Measurements from ENCODE around the gene GP2. TPM values are rescaled to one million over a fixed set of nuclear protein-coding genes. Genes with fewer than 3 reads are reported as not detected.

Gene GP2
- total and polyA plus RNA-seq, 9 donors: 0.30 to 21.0 (median 2.0) TPM; not detected in 4

DNA sequence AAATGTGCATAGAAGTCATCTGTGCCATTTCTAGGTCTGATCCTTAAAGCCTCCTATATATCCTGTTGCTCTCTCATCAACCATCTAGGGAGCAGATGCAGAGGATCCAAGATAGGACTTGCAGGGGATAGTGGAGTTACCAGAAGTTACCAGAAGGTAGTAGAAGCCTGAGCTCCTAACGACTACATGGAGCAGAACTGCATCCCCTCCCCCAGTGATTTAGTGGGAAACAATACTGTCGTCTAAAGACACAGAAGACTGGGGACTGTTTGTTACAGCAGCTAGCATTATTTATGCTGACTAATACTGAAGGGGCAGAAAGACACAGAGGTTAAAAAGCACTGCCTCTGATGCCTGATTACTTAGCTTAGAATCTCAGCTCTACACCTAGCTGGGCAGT, 15.8 kb downstream of the GP2 start:
- Histone ChIP-seq H3K4me1 (ENCODE audit: insufficient read depth) (no peaks in the 10 kb centered on the region), H3K36me3 (no peaks in the 10 kb centered on the region), H3K9me3 (no peaks in the 10 kb centered on the region), H3K27me3 (no peaks in the 10 kb centered on the region), H3K4me3 (no peak overlapping the region), H3K27ac (no peak overlapping the region)
- 58 to 78% (median 60%) methylated on average over 2 of the region's 2 CpGs for WGBS, 3 donors
- intact Hi-C loops (cut with DNase I): no loop called here
- DNase-seq: no peak
- TF ChIP-seq CTCF (IDR thresholded peaks at IDR 0.05): no peak
- TF ChIP-seq POLR2A (IDR thresholded peaks at IDR 0.05): no peak
- TF ChIP-seq EP300 (IDR thresholded peaks at IDR 0.05): no peak

GRCh38 chr16:20310421-20311395, 16.6 kb downstream of the GP2 start:
- TF ChIP-seq CTCF (IDR thresholded peaks at IDR 0.05) (no peak), POLR2A (IDR thresholded peaks at IDR 0.05) (no peak), EP300 (IDR thresholded peaks at IDR 0.05) (no peak)
- no peak for DNase-seq
- WGBS, 3 donors: 79 to 86% (median 81%) methylated on average over 11 of the region's 11 CpGs

DNA sequence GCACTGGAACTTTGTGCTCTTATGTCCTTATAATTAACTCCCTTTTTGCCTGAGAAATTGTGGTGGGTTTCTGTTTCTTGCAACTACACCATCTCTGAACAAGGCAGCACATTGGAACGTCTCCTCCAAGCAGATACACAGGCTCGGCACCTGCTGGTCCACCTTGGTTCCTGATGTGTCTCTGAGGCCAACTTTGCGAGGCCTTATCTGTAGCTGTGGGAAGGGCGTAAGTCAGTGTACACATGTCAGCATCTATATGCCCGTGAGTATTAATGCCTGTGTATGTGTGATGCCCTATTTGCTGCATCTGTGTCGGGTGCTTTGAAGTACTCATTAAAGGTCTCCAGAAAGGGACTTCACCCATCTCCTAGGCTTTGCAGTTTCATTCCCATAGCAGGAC, 17.5 kb downstream of the GP2 start:
- no peak overlapping the region for H3K27ac ChIP-seq
- intact Hi-C loops (cut with DNase I): no loop called here
- TF ChIP-seq EP300 (IDR thresholded peaks at IDR 0.05): no peak
- TF ChIP-seq CTCF (IDR thresholded peaks at IDR 0.05): no peak
- TF ChIP-seq POLR2A (IDR thresholded peaks at IDR 0.05): no peak
- no peaks in the 10 kb centered on the region for H3K4me1 ChIP-seq (ENCODE audit: insufficient read depth)
- H3K4me3 ChIP-seq: no peak overlapping the region
- DNase-seq: no peak
- no peaks in the 10 kb centered on the region for H3K27me3 ChIP-seq
- 77 to 88% (median 78%) methylated on average over 6 of the region's 6 CpGs for WGBS, 3 donors
- no peaks in the 10 kb centered on the region for H3K9me3 ChIP-seq
- no peaks in the 10 kb centered on the region for H3K36me3 ChIP-seq

More at GRCh38 chr16:20310421-20311395, 16.6 kb downstream of the GP2 start:
- Histone ChIP-seq H3K36me3 (no peaks in the 10 kb centered on the region), H3K9me3 (no peaks in the 10 kb centered on the region), H3K4me1 (ENCODE audit: insufficient read depth) (no peaks in the 10 kb centered on the region), H3K27ac (no peak overlapping the region), H3K27me3 (no peaks in the 10 kb centered on the region), H3K4me3 (no peak overlapping the region)
- intact Hi-C loops (cut with DNase I): no loop called here

DNA sequence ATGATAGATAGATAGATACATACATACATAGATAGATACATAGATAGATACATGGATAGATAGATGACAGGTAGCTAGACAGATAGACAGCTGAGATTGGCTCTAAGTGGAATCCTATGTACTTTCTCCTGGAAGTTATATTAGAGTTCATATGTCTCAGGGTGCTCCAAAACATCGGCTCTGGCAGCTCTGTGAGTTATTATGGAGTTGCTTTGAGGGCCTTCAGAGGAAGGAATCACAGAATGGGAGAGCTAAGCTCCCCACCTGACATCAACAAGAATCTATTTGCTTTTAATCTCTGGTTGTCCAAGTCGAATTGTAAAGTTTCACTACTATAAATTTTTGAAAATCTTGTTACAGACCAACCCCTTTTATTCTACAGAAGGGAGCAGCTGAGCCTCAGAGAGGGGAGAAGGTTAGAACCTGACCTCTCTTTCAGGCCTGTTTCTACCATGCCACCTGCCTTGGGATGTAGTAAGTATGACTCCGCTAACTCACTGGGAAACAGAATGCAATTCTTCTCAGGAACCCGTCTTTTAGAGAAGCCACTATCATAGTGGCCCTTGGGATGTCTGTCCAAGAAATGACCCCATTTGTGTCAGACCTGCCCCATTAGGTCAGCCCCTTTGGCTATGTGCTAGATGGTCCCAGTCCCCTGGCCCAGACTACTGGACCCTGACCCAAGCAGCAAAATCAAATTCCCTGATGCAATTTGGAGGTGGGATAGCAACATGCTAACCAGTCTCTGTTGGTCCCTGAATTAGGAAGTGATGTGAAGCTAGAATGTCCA, 18.3 kb downstream of the GP2 start:
- DNase-seq: no peak
- intact Hi-C loops (cut with DNase I): no loop called here
- H3K27me3 ChIP-seq: no peaks in the 10 kb centered on the region
- no peaks in the 10 kb centered on the region for H3K4me1 ChIP-seq (ENCODE audit: insufficient read depth)
- H3K9me3 ChIP-seq: no peaks in the 10 kb centered on the region
- no peak overlapping the region for H3K27ac ChIP-seq
- TF ChIP-seq EP300 (IDR thresholded peaks at IDR 0.05): no peak
- no peak for TF ChIP-seq POLR2A (IDR thresholded peaks at IDR 0.05)
- TF ChIP-seq CTCF (IDR thresholded peaks at IDR 0.05): no peak
- no peak overlapping the region for H3K4me3 ChIP-seq
- no peaks in the 10 kb centered on the region for H3K36me3 ChIP-seq
- WGBS, 3 donors: 69 to 73% (median 73%) methylated on average over 4 of the region's 4 CpGs
